OCI-LY1 (cell line): Measurements from ENCODE around the gene ZNF710.

Experiments used
- H2AFZ ChIP-seq: fragments of 200-600 bp; sonication (generic), shearing (Covaris generic); 2 replicates; pipeline ENCODE4 v1.6.0; 2014; ENCODE audit warnings: antibody characterized with exemption, mild to moderate bottlenecking, low read length
- H3F3A ChIP-seq: fragments of 200-600 bp; sonication (generic), shearing (Covaris generic); 2 replicates; pipeline ENCODE4 v1.6.0; 2014; ENCODE audit warnings: mild to moderate bottlenecking, antibody characterized with exemption, low read length, moderate library complexity; ENCODE audit not compliant: insufficient read depth
- H3K27ac ChIP-seq: fragments of 200-600 bp; sonication (generic); 2 replicates; pipeline ENCODE4 v1.5.1; 2014; ENCODE audit warnings: low read length, mixed run types, mild to moderate bottlenecking, low read depth; ENCODE audit not compliant: poor library complexity, severe bottlenecking
- H3K27me3 ChIP-seq: fragments of 200-600 bp; sonication (generic); 2 replicates; pipeline ENCODE4 v1.6.0; 2014; ENCODE audit warnings: antibody characterized with exemption, mild to moderate bottlenecking, low read length, moderate library complexity; ENCODE audit not compliant: insufficient read depth
- H3K36me3 ChIP-seq: fragments of 200-600 bp; sonication (generic); 2 replicates; pipeline ENCODE4 v1.6.1; 2014; ENCODE audit warnings: mild to moderate bottlenecking, antibody characterized with exemption, low read length, moderate library complexity, mixed read lengths; ENCODE audit not compliant: insufficient read depth
- H3K4me1 ChIP-seq: fragments of 200-600 bp; sonication (generic); 2 replicates; pipeline ENCODE4 v1.5.1; 2014; ENCODE audit warnings: mild to moderate bottlenecking, low read length, moderate library complexity; ENCODE audit not compliant: insufficient read depth, severe bottlenecking
- H3K4me2 ChIP-seq: fragments of 200-600 bp; sonication (generic), shearing (Covaris generic); 2 replicates; pipeline ENCODE4 v1.6.1; 2014; ENCODE audit warnings: low read length
- H3K4me3 ChIP-seq: fragments of 200-600 bp; sonication (generic); 2 replicates; pipeline ENCODE4 v1.5.1; 2014; ENCODE audit warnings: low read length, low read depth, mild to moderate bottlenecking, mixed read lengths; ENCODE audit not compliant: poor library complexity, severe bottlenecking
- H3K79me2 ChIP-seq: fragments of 200-600 bp; shearing (Covaris generic); 2 replicates; pipeline ENCODE4 v1.6.1; 2016; ENCODE audit warnings: mixed run types, low read length, mixed read lengths; ENCODE audit not compliant: insufficient read depth
- H3K9ac ChIP-seq: fragments of 200-600 bp; sonication (generic), shearing (Covaris generic); 2 replicates; pipeline ENCODE4 v1.6.1; 2014; ENCODE audit warnings: mild to moderate bottlenecking, low read length, mixed read lengths
- H3K9me2 ChIP-seq: fragments of 200-600 bp; sonication (generic), shearing (Covaris generic); 2 replicates; pipeline ENCODE4 v1.6.1; 2014; ENCODE audit warnings: low read depth, mild to moderate bottlenecking, low read length, mixed read lengths
- H3K9me3 ChIP-seq: fragments of 200-600 bp; shearing (Covaris generic); 2 replicates; pipeline ENCODE4 v1.6.1; 2014; ENCODE audit warnings: low read length, mixed read lengths
- H4K20me1 ChIP-seq: fragments of 200-600 bp; sonication (generic), shearing (Covaris generic); 2 replicates; pipeline ENCODE4 v1.6.0; 2016; ENCODE audit warnings: mild to moderate bottlenecking, low read length; ENCODE audit not compliant: insufficient read depth
- CTCF ChIP-seq: fragments of 200-600 bp; sonication (generic), shearing (Covaris generic); IDR thresholded peaks from 2 replicates; pipeline ENCODE4 v1.5.1; 2017; ENCODE audit warnings: mild to moderate bottlenecking, antibody characterized with exemption, low read length, moderate library complexity, mixed read lengths
- EZH2 ChIP-seq: fragments of 200-600 bp; sonication (generic), shearing (Covaris generic); IDR thresholded peaks from 2 replicates; pipeline ENCODE4 v1.8.0; 2017; ENCODE audit warnings: borderline replicate concordance, mixed run types, mild to moderate bottlenecking, antibody characterized with exemption, low read length, moderate library complexity, mixed read lengths

ZNF710 gene

GRCh38 chr15:90022345-90022744 lies 21.2 kb downstream of the ZNF710 start:
- H3K4me2 ChIP-seq = no peak overlapping the region
- 0 out of 2 replicates have a peak, but pooled peaks cover 4% of the 10 kb centered on the region for H3K79me2 ChIP-seq
- H3K4me3 ChIP-seq = no peak overlapping the region
- no peaks in the 10 kb centered on the region for H3K27me3 ChIP-seq
- H2AFZ ChIP-seq = no peak overlapping the region
- H3F3A ChIP-seq = no peaks in the 10 kb centered on the region
- H3K36me3 ChIP-seq = no peaks in the 10 kb centered on the region
- H3K4me1 ChIP-seq = peaks cover 32% of the 10 kb centered on the region
- no peak for TF ChIP-seq EZH2
- no peak for TF ChIP-seq CTCF
- H3K27ac ChIP-seq = no peak overlapping the region
- no peak overlapping the region for H3K9ac ChIP-seq
- H4K20me1 ChIP-seq = no peaks in the 10 kb centered on the region
- no peaks in the 10 kb centered on the region for H3K9me3 ChIP-seq
- no peaks in the 10 kb centered on the region for H3K9me2 ChIP-seq

GRCh38 chr15:90022905-90023700 lies 22.0 kb downstream of the ZNF710 start:
- Histone ChIP-seq H2AFZ (no peak overlapping the region), H4K20me1 (no peaks in the 10 kb centered on the region), H3K9me2 (no peaks in the 10 kb centered on the region), H3K9ac (no peak overlapping the region), H3K36me3 (no peaks in the 10 kb centered on the region), H3K27ac (no peak overlapping the region), H3K4me2 (no peak overlapping the region), H3F3A (no peaks in the 10 kb centered on the region), H3K79me2 (0 out of 2 replicates have a peak, but pooled peaks cover 4% of the 10 kb centered on the region), H3K27me3 (no peaks in the 10 kb centered on the region), H3K4me3 (no peak overlapping the region), H3K4me1 (peaks cover 32% of the 10 kb centered on the region), H3K9me3 (no peaks in the 10 kb centered on the region)
- no peak for TF ChIP-seq CTCF
- TF ChIP-seq EZH2 = no peak

GRCh38 chr15:90024406-90024805 lies 23.3 kb downstream of the ZNF710 start:
- H3K4me1 ChIP-seq = peaks cover 32% of the 10 kb centered on the region
- 0 out of 2 replicates have a peak, but pooled peaks cover 4% of the 10 kb centered on the region for H3K79me2 ChIP-seq
- H3K27me3 ChIP-seq = no peaks in the 10 kb centered on the region

More at GRCh38 chr15:90024406-90024805, 23.3 kb downstream of the ZNF710 start:
- H3K9me3 ChIP-seq = no peaks in the 10 kb centered on the region
- H4K20me1 ChIP-seq = no peaks in the 10 kb centered on the region
- TF ChIP-seq EZH2 (no peak), CTCF (no peak)
- no peaks in the 10 kb centered on the region for H3K36me3 ChIP-seq
- no peaks in the 10 kb centered on the region for H3F3A ChIP-seq
- no peak overlapping the region for H3K27ac ChIP-seq
- H3K4me3 ChIP-seq = no peak overlapping the region
- no peak overlapping the region for H2AFZ ChIP-seq
- no peaks in the 10 kb centered on the region for H3K9me2 ChIP-seq
- H3K9ac ChIP-seq = no peak overlapping the region
- no peak overlapping the region for H3K4me2 ChIP-seq
